PC-3 (cell line): ENCODE results near the gene CCM2.

ENCODE experiments used
- EZH2 ChIP-seq: fragments of 300-600 bp; sonication (generic); IDR thresholded peaks from one replicate; pipeline ENCODE4 v1.6.1; 2017; ENCODE audit warnings: antibody characterized with exemption, mild to moderate bottlenecking, low read length; ENCODE audit not compliant: unreplicated experiment
- EZH2phosphoT487 ChIP-seq: fragments of 300-600 bp; sonication (generic); IDR thresholded peaks from 2 replicates; pipeline ENCODE4 v1.6.1; 2018; ENCODE audit warnings: mild to moderate bottlenecking, antibody characterized with exemption, low read length, borderline replicate concordance
- TF ChIP-seq, protein P1 (sequence below): fragments of 300-600 bp; sonication (generic); conservative IDR thresholded peaks from 2 replicates; pipeline ENCODE4 v1.5.1; 2017; ENCODE audit warnings: antibody characterized with exemption, low read depth, mild to moderate bottlenecking, low read length

DNA sequence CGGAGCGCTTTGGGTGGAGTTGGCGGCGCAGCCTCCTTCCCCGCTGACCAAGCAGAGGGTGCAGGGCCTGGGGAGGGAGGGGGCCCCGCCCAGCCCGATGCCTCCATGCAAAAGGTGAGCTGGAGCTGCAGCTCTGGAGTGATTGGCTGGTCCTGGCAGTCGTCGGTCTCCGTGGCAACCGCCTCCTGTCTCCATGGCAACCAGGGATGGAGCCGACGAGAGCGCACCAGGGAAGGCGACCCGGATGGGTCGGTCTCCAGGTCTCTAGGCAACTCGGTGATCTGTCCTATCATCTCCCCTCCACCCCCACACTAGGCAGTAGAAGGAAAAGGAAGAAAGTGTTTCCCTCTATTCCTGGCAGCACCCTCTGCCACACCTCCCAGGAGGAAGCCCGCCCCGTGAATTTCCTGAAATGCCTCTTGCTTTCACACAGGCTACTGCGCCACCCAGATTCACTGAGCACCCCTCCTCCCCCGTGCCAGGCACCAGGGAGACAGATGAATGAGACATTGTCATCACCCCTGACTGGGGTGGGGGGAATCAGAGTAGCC is 89.4 kb downstream of the CCM2 start:
- TF ChIP-seq, protein P1, sequence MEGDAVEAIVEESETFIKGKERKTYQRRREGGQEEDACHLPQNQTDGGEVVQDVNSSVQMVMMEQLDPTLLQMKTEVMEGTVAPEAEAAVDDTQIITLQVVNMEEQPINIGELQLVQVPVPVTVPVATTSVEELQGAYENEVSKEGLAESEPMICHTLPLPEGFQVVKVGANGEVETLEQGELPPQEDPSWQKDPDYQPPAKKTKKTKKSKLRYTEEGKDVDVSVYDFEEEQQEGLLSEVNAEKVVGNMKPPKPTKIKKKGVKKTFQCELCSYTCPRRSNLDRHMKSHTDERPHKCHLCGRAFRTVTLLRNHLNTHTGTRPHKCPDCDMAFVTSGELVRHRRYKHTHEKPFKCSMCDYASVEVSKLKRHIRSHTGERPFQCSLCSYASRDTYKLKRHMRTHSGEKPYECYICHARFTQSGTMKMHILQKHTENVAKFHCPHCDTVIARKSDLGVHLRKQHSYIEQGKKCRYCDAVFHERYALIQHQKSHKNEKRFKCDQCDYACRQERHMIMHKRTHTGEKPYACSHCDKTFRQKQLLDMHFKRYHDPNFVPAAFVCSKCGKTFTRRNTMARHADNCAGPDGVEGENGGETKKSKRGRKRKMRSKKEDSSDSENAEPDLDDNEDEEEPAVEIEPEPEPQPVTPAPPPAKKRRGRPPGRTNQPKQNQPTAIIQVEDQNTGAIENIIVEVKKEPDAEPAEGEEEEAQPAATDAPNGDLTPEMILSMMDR = no peak
- TF ChIP-seq EZH2 = no peak
- no peak for TF ChIP-seq EZH2phosphoT487
